ENCODE data around the gene IL13. TPM values are rescaled to one million over a fixed set of nuclear protein-coding genes. Genes with fewer than 3 reads are reported as not detected.
A peak's percentile ranks its signal among the peaks of the same experiment; 100 is the strongest.

The IL13 gene
- total RNA-seq, 1 experiment from 2014 or later: not detected

DNA sequence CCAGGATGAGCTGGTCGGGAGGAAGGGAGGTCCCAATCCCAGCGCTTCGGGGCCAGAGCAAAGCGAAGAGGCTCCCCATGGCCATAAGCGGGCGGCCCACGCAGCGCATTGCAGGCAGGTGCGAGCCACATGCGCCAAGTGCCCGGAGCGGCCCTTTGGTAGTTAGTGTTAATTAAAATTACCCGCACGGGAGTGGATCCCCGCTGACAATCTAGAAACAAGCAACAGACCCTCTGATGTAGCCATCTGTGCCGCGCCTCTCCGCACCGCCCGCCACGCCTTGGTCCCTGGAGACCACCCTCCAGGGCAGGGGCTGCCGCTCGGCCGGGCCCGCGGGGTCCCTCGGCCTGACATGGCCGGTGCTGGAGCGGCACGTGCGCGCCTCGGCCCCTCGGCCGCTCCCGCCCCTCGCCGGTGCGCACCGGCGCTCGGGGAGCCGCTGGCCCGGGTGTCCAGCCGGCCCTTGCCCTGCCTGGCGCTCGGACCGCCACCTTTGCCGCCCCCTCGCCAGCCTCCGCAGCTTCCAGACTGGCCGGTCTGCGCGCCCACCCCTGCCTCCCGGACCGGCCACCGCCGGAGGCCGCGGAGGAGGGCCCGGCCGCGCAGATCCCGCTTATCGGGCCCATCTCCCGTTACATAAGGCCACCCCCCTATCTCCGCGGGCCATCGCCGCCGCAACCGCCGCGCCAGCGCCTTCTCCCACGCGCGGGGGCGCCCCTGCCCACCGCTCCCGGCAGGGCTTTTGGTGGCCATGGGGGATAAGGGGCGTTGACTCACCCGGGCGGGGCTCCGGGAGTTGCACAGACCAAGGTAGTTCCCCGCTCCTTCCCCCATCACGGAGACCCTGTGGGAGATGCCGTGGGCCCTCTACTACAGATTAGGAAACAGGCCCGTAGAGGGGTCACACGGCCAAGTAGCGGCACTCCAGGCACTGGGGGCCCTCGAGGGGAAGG, 1.9 kb upstream of the IL13 start:
- DNase-seq (ENCODE audit: low spot score): no peak

DNA sequence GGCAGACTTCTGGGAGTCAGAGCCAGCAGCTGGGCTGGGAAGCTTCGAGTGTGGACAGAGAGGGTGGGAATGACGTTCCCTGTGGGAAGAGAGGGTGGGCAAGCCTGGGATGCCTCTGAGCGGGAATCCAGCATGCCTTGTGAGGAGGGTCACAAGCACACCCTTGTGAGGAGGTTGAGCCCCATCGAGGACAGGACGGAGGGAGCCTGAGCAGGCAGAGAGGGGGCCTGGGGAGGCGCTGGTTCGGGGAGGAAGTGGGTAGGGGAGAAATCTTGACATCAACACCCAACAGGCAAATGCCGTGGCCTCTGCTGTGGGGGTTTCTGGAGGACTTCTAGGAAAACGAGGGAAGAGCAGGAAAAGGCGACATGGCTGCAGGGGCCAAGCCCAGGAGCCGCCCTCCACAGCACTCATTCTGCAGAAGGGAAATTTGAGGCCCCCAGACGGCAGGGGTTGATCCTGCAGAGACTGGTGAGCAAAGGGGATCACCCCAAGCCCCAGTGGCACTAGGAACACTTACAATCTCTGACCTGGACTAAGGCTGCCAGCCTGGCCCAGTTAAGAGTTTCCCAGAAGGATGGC, 1.1 kb upstream of the IL13 start:
- no peak for DNase-seq (ENCODE audit: low spot score)

DNA sequence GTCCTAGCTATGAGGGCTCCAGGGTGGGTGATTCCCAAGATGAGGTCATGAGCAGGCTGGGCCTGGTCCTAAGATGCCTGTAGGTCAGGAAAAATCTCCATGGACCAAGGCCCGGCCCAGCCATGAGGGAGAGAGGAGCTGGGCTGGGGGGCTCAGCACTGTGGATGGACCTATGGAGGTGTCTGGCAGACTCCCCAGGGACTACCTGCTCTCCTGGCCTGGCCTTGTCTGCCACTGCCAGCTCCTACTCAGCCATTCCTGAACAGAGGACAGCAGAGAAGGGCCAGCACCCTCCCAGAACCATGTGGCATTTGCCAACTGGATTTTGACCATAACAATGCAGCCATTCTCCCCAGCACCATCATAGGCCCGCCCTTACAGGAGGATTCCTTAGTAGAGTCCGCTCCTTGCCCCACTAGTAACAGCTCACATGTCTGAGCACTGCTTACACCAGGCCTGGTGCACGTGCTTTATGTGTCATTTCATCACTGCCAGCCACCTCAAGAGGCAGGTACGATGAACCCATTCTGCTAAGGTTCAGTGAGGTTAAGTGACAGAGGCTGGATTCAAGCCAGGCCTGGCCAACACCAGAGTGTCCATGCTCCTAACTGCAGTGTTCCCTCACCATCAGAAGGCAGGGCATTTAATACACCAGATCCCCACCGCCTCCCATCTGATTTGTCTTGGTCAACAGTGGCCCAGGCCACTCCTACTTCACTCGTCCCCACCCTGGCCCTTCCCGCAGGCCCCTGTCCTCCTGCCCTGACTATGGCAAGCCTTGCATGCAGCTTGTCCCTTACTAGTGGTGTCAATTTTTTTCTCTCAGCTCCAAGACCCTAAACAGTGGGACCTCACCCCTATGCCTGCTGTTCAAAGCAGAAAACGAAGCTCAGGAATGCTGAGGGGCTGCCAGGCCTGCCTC, 669 bp downstream of the IL13 start:
- no peak for DNase-seq (ENCODE audit: low spot score)

DNA sequence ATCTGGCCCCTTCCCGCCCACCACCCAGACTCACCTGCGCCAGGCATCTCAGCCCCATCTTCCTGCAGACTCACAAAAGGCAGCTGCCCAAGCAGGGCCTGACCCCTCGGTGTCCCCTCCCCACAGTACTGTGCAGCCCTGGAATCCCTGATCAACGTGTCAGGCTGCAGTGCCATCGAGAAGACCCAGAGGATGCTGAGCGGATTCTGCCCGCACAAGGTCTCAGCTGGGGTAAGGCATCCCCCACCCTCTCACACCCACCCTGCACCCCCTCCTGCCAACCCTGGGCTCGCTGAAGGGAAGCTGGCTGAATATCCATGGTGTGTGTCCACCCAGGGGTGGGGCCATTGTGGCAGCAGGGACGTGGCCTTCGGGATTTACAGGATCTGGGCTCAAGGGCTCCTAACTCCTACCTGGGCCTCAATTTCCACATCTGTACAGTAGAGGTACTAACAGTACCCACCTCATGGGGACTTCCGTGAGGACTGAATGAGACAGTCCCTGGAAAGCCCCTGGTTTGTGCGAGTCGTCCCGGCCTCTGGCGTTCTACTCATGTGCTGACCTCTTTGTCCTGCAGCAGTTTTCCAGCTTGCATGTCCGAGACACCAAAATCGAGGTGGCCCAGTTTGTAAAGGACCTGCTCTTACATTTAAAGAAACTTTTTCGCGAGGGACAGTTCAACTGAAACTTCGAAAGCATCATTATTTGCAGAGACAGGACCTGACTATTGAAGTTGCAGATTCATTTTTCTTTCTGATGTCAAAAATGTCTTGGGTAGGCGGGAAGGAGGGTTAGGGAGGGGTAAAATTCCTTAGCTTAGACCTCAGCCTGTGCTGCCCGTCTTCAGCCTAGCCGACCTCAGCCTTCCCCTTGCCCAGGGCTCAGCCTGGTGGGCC, 1.9 kb downstream of the IL13 start:
- DNase-seq (ENCODE audit: low spot score): no peak

DNA sequence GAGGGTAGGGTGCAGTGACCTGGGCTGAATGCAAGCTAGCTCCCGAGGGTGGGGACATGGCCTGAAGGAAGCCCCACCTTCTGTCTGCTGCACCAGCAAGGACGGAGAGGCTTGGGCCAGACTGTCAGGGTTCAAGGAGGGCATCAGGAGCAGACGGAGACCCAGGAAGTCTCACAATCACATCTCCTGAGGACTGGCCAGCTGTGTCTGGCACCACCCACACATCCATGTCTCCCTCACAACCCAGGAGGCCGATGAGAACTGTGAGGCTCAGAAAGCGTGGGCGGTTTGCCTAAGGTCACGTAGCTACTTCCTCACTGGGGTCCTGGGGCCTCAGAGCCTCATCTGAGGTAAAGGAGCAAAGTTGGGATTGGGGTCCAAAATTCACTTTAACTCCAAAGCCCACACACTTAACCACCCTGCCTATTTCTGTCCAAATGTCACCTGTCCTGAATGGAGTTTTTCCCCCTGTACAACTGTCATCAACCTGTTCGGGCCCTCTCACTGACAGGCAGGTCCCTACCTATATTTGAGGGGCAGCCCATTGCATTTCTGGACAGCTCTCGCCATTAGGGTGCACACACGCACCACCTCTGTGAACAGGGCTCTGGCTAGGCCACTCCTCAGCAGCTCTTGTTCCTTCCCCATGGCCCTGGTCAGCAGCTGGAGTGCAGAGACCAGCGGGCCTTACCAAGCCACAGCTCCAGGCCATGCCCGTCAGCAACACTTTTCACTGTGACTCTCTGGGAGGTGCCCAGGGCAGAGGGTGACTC, 3.4 kb downstream of the IL13 start:
- DNase-seq (ENCODE audit: low spot score): no peak

DNA sequence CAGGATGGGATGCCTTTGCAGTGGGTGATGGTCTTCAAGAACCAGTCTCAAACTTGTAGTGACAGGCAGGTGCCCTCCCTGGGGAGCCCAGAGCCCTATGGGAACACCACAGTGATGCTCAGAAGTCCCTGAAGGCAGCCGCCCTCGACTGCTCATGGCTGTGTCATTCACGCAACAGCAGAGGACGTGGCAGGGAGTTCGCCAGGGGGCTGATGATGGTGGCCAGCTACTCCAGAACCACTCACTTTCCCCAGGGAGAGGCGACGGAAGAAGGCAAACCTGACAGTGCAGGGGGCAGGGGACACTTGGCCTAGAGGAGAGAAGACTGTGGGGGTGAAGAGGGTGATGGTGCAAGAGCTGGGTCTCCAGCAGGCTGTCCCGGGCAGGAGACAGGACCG, 4.0 kb downstream of the IL13 start:
- DNase-seq (ENCODE audit: low spot score): no peak

DNA sequence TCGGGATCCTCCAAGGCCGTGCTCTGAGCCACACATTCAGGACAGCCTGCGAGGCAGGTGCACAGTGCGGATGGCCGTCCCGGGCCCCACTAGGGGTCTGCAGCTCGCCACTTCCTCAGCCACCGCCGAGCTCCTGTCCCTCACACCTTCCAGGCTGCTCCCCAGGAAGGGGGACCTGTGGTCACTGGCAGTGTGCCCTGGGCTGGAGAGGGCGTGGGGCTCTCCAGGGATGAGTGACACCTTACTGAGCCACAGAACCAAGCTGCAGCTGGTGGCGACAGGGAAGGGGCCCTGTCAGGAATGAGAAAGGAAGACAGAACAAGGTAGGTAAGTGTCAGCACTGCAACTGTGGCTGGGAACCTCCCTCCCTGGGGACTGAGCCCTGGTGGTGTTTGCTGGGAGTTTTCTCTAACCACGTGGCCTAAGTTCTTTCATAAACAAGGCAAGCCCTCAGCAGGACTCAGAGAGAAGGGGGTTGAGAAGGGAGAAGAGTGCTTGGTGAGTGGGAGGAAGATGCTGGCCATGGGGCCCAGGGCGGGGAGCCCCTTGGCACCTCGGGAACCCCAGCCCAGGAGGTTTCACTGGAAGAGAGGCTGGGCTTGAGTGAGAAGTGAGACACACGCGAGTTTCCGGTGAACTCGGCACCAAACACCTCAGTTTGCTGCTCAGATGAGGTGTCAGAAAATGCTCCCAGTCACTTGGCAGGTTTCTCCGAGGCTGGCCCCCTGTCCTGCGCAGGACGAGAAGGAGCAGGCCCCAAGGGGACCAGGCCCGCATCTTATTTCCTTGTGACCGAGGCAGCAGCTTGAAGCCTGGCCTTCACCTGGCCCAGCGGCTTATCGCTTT, 5.2 kb downstream of the IL13 start:
- peak; percentile 40 for DNase-seq (ENCODE audit: low spot score)

DNA sequence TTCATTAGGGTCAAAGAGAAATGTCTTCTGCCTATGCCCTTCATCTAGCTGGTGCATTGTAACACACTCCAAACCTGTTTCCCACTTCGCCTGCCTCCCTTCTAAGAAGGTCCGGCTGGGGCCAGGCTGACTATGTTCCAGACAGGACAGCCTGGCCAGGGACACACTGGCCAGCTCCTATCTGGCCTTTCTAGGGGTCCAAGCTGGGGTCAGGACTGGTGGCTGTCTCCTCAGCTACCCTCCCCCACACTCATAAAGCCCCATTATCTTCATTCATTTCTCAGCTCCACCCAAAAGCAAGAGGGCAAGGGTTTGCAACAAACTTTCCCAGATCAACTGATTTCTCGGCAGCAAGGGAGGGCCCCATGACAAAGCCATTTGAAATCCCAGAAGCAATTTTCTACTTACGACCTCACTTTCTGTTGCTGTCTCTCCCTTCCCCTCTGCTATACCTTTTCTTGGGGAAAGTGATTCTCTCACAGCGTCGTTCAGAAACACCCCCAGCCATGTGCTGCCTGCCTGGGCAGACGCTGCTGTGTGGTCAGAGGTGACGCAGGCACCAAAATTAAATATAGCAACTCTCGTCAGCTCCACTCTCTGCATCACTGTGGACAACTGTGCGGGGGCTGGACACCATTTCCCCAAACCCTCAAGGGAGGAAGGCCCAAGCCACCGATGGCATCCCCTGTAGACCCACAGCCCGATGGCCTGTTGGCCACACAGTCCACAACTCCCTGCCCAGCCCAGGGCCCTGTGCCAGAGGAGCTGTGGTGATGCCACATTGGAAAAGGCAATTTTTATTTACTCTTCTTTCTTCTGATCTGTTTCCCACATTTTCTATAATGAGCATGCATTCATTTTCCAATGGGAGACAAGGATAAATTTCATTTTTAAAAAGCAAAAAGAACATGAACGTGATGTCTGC, 6.1 kb downstream of the IL13 start:
- no peak for DNase-seq (ENCODE audit: low spot score)

DNA sequence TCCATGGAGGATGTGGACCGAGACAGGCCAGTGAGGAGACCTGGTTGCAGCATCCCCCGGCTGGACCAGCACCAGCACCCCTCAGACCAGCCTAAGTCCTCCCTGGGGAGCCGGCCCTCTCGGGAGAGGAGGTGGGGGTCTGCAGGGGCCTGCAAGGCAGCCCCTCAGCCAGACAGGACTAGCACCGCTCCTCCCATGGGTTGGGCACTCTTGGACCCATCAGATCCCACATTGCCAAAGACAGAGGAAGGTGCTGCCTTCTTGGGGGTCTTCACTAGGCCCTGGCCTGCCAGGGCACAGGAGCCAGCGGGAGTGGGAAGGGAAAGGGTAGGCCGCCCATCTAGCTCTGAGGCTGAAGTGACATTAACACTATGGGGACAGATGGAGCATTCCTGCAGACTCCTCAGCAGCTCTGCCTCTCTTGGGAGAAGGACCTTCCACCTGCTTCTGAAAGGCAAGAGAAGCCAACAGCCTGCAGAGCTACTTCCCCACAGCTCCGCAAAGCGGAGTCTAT, 6.8 kb downstream of the IL13 start:
- DNase-seq (ENCODE audit: low spot score): no peak

DNA sequence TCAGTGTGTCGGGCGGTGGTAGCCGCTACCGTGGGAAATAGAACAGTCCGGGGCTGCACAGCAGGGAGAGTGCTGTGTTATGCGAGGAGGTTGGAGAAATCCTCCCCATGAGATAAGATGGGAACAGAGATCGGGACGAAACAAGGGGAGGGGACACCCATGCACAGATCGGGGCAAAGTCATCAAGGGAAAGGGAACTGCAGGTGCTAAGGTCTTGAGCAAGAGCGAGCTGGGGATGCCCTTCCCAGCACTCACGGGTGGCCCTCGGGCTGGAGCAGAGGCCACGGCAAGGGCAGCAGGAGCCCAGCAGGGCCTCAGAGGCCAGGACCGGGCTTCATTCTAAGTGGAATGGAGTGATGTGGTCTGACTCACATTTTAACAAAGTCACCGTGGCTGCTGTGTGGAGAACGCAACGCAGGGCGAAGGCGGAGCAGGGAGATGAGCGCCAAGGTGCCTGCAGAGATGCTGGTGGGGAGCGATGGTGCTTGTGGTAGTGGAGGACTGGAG, 7.7 kb downstream of the IL13 start:
- DNase-seq (ENCODE audit: low spot score): no peak

DNA sequence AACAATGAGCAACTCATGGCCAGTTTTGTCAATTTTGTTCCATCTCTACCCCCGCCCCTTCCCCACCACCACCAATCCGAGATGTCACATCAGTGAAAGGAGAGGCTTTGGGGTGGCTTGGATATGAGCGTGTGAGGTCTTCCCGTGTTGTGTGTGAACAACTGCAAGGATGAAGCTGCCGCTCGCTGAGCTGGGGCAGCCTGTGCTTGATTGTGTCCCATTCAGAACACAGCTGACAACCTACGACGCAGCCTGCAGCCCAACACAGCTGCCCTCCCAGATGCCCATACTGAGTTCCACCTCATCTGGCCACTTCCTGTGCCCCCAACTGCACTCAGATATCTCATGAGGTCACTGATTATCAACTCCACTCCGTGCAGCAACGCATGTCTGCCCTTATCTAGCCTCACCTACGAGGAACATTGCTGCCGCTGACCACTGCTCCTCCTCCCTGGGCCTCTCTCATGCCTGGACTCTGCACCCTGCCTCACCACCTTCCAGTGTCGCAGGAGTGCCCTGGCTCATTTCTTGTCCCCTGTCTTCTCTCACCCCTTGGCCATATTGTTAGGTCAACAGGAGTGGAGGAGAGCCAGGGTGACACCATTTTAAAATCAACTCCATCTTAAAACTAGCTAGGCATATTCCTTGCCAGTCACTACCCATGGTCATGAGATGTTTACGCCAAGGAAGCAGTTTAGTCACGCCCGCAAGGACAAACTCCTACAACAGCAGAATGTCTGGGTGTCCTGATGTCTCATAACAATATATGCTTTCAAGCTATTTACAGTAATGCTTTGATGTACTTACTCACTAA, 8.5 kb downstream of the IL13 start:
- no peak for DNase-seq (ENCODE audit: low spot score)

DNA sequence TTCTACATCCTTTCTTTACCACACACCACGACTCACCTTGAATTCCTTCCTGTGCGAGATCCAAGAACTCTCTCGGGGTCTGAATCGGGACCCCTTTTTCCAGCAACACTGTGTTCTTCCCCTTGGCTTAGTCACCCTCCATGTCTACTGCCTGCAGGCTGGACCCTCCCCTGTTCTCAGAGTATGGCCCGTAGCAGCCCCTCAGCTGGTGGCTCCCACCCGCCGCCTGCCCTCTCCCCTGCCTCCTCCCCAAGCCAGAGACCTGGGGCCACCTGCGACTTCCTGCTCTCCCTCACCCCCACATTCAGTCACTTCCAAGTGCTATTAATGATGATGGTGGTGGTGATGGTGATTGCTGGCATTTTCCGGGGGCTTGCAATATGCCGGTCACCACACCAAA, 9.3 kb downstream of the IL13 start:
- DNase-seq (ENCODE audit: low spot score): no peak

DNA sequence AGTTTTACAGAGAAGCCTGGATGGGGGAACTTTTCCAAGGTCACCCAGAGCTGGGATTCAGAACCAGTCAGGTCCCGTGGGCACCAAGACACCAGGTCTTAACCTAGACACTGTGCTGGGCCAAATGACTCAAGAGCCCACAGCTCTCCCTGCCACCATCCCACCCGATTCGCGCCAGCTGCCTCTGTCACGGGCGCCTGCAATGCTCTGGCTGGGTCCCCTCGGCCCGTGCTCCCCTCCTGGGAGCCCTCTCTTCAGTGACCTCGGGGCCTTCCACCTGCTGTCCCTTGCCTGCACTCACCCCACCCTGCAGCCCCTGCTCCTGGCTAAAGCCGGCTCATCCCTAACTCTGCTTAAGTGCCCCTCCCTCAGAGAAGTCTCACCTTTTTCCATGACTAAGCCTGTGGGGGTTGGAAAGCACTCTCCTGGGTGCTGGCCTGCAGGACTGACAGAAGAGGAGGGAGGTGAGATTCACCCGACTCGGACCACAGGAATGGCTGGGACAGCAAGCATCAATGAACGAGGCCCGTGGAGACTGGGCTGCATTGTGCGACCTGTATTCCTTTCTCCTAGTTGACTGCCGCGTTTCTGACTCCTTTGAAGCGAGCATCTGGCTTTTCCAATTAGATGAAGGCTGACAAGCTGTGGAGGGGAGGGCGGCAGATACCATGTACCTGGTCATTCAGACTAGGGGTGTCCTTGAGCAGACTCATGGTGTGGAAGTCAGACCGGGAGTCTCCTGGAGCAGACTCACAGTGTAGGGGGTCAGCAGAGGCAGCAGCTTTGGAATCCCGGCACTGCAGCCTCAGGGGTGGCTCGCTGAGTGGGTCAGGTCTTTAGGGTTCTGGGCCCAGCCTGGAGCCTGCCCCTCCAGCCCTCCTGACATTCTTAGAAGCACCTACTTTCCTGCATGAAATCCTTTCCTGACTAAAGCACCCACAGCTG, 10.1 kb downstream of the IL13 start:
- DNase-seq (ENCODE audit: low spot score): no peak

DNA sequence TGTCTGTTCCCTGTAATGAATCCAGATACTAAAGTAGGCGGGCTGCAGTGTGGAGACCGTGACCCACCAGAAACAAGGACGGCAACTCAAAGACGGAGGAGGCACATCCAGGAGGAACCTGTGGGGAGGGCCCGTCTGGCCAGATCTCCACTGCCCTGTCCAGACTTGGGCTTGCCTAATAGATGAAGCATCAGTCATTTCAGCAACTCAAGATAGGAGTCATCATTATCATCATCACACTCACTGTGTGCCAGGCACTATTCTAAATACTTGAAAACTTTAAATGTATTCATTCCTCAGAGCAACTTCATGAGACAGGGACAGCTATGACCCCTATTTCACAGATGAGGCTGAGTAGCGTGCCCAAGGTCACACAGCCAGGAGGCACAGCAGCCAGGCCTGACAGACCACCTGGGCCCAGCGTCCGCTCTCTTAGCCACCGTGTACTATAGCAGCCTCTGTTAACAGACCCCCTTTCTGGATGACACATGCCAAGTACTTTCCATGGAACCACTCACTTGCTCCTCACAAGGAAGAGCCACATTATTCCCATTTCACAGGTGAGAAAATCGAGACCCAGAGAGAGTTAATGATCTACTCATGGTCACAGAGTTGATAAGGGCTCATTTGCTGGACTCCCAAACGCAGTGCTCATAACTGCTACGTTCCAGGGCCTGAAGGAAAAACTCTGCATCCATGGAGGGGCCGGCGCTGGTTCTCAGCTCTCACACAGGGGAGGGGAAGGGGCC, 10.9 kb downstream of the IL13 start:
- no peak for DNase-seq (ENCODE audit: low spot score)

DNA sequence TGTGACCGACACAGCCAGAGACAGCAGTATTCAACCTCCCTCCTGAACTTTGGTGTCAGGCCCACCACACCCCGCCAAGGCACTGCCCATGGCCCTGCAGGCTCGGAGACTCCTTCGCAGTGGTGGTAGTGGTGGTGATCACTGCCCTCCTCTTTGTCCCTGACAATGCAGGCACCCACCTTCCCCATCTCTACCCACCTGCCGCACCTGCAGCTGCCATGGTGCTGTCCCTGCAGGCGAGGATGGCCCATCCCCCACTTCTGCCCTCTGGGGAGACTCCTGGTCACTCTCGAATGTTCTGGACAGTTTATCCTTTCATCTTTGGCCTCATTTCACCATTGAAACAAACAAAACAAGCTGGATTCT, 11.5 kb downstream of the IL13 start:
- DNase-seq (ENCODE audit: low spot score): no peak
